ENCODE measurements around the gene SON.
"Not testable (repeated sequence)": the region's sequence is repeated elsewhere in the genome, so short reads cannot be mapped to it uniquely, and the experiment has no call there.

Gene SON

GRCh38 chr21:33584455-33584854 is 41.6 kb downstream of the SON start:
- DNase-seq: no peak

- DNase-seq: no peak
Observed at GRCh38 chr21:33586927-33587326, 44.1 kb downstream of the SON start.

- no peak for DNase-seq
Observed at GRCh38 chr21:33587792-33588484, 45.1 kb downstream of the SON start.

- peak; percentile 87 for DNase-seq
Observed at GRCh38 chr21:33588485-33589335, 45.9 kb downstream of the SON start, which contains the start of gene DONSON. Gene DONSON (minus strand): TSS chr21:33588684. CDS start chr21:33588641, 43 bp downstream.

- no peak for DNase-seq
Observed at GRCh38 chr21:33598051-33598450, 55.2 kb downstream of the SON start.

- no peak for DNase-seq
Observed at GRCh38 chr21:33608559-33608958, 65.7 kb downstream of the SON start.

GRCh38 chr21:33611006-33611744 is 68.3 kb downstream of the SON start:
- no peak for DNase-seq

- not testable (repeated sequence) for DNase-seq
Observed at GRCh38 chr21:33617565-33617964, 74.7 kb downstream of the SON start.

- DNase-seq: no peak
Observed at GRCh38 chr21:33618407-33618806, 75.6 kb downstream of the SON start.

GRCh38 chr21:33619726-33620125 is 76.9 kb downstream of the SON start:
- DNase-seq: no peak

- DNase-seq: no peak
Observed at GRCh38 chr21:33622253-33622652, 79.4 kb downstream of the SON start.

GRCh38 chr21:33626151-33626550 is 83.3 kb downstream of the SON start:
- not testable (repeated sequence) for DNase-seq

All from stimulated activated CD4-positive, alpha-beta T cell treated with anti-CD3 and anti-CD28 coated beads, Interleukin-12 subunit alpha, Interleukin-12 subunit beta, amount 100 ng/mL, for 4 hours (primary cell).